HepG2 (cell line): ENCODE data around the gene FAM53C. TPM values are rescaled to one million over a fixed set of nuclear protein-coding genes. Genes with fewer than 3 reads are reported as not detected.
A peak's percentile ranks its signal among the peaks of the same experiment; 100 is the strongest.

Source experiments
- ARNT2 ChIP-seq: sonication (generic); formaldehyde crosslinking; IDR thresholded peaks from 2 replicates; pipeline ENCODE4 v1.8.0; 2022; ENCODE audit warnings: mild to moderate bottlenecking, low read depth, missing genetic modification reagents, moderate library complexity
- CERS6 ChIP-seq: sonication (generic); formaldehyde crosslinking; IDR thresholded peaks from 2 replicates; pipeline ENCODE4 v1.5.0; 2020; ENCODE audit warnings: missing genetic modification reagents
- CHD4 ChIP-seq: fragments of 200-600 bp; sonication (generic); IDR thresholded peaks from 2 replicates; pipeline ENCODE4 v1.7.0; 2017; ENCODE audit warnings: mild to moderate bottlenecking, low read length, borderline replicate concordance
- CREB3 ChIP-seq: sonication (generic); formaldehyde crosslinking; IDR thresholded peaks from 2 replicates; pipeline ENCODE4 v1.5.0; 2020; ENCODE audit warnings: missing genetic modification reagents
- ELF1 ChIP-seq: sonication (generic); formaldehyde crosslinking; IDR thresholded peaks from 2 replicates; pipeline ENCODE4 v1.4.0; 2020; ENCODE audit warnings: missing genetic modification reagents
- ESRRA ChIP-seq: sonication (generic); formaldehyde crosslinking; IDR thresholded peaks from 2 replicates; pipeline ENCODE4 v1.5.1; 2020; ENCODE audit warnings: mild to moderate bottlenecking, low read depth, missing genetic modification reagents
- FOXM1 ChIP-seq: sonication (generic); formaldehyde crosslinking; IDR thresholded peaks from 2 replicates; pipeline ENCODE4 v1.5.0; 2020; ENCODE audit warnings: missing genetic modification reagents
- HNRNPK ChIP-seq: fragments of 200-400 bp; formaldehyde crosslinking; IDR thresholded peaks from 2 replicates; pipeline ENCODE4 v1.6.1; 2018; ENCODE audit warnings: low read length, low read depth, moderate library complexity, mild to moderate bottlenecking; ENCODE audit not compliant: poor library complexity, severe bottlenecking
- KMT2A ChIP-seq: sonication (generic); formaldehyde crosslinking; IDR thresholded peaks from 2 replicates; pipeline ENCODE4 v1.4.0; 2020; ENCODE audit warnings: missing genetic modification reagents
- SYNCRIP ChIP-seq: fragments of 200-400 bp; formaldehyde crosslinking; IDR thresholded peaks from 2 replicates; pipeline ENCODE4 v1.6.1; 2018; ENCODE audit warnings: mild to moderate bottlenecking, low read depth, low read length; ENCODE audit not compliant: insufficient read depth
- XBP1 ChIP-seq: sonication (generic); formaldehyde crosslinking; IDR thresholded peaks from 2 replicates; pipeline ENCODE4 v1.5.0; 2020; ENCODE audit warnings: missing genetic modification reagents
- ZFP41 ChIP-seq: sonication (generic); formaldehyde crosslinking; IDR thresholded peaks from 2 replicates; pipeline ENCODE4 v1.4.0; 2020; ENCODE audit warnings: mild to moderate bottlenecking, missing genetic modification reagents, borderline replicate concordance
- ZNF264 ChIP-seq: sonication (generic); formaldehyde crosslinking; IDR thresholded peaks from 2 replicates; pipeline ENCODE4 v1.4.0; 2020; ENCODE audit warnings: missing genetic modification reagents
- ZNF317 ChIP-seq: sonication (generic); formaldehyde crosslinking; IDR thresholded peaks from 2 replicates; pipeline ENCODE4 v1.5.0; 2020; ENCODE audit warnings: mild to moderate bottlenecking, missing genetic modification reagents
- ZNF512 ChIP-seq: sonication (generic); formaldehyde crosslinking; IDR thresholded peaks from 2 replicates; pipeline ENCODE4 v1.4.0; 2020; ENCODE audit warnings: mild to moderate bottlenecking, missing genetic modification reagents
- ZNF788 ChIP-seq: sonication (generic); formaldehyde crosslinking; IDR thresholded peaks from 2 replicates; pipeline ENCODE4 v1.5.0; 2020; ENCODE audit warnings: mild to moderate bottlenecking, missing genetic modification reagents, borderline replicate concordance
- ZNF878 ChIP-seq: sonication (generic); formaldehyde crosslinking; IDR thresholded peaks from 2 replicates; pipeline ENCODE4 v1.8.1; 2023; ENCODE audit warnings: mild to moderate bottlenecking, missing genetic modification reagents, moderate library complexity
- polyA plus RNA-seq, 8 experiments: library from polyadenylated mRNA; depleted of rRNA in 3 of 8; stranded (reverse) in 7 of 8; unstranded in 1 of 8; fragments of >200 nt; fragmentation: Illumina TruSeq in 4 of 8; extraction: Trizol in 4 of 8; gene quantifications; 2 replicates each; pipeline versions ENCODE4 v1.2.1 to v1.2.3, GENCODE V29; 2011 to 2016; ENCODE audit warnings: low read depth in 4 of 8, missing spikeins in 1 of 8, mixed read lengths in 1 of 8; ENCODE audit not compliant: insufficient read depth in 1 of 8
- total RNA-seq, 5 experiments: library from RNA; depleted of rRNA; stranded (reverse); fragments of >200 nt; fragmentation: Illumina TruSeq; extraction: Trizol; gene quantifications; 2 replicates each; pipeline ENCODE4 v1.2.3, GENCODE V29; 2016; ENCODE audit warnings: low read depth in 1 of 5
- TF ChIP-seq, protein P1 (sequence below): sonication (generic); formaldehyde crosslinking; IDR thresholded peaks from 2 replicates; pipeline ENCODE4 v1.5.1; 2020; ENCODE audit warnings: missing genetic modification reagents, mild to moderate bottlenecking, borderline replicate concordance
- TF ChIP-seq, protein P2 (sequence below): sonication (generic); formaldehyde crosslinking; IDR thresholded peaks from 2 replicates; pipeline ENCODE4 v1.8.1; 2022; ENCODE audit warnings: low read depth, mild to moderate bottlenecking, missing genetic modification reagents

Gene FAM53C
- total and polyA plus RNA-seq, 2 of the 13 experiments (the other 11 are each of a cell fraction or from before 2014, with no cell fraction given) = 26.9 to 30.1 TPM

GRCh38 chr5:138331449-138332368, 6.4 kb upstream of the FAM53C start, which contains the start of gene CDC25C (continued):
- TF ChIP-seq, protein P1, sequence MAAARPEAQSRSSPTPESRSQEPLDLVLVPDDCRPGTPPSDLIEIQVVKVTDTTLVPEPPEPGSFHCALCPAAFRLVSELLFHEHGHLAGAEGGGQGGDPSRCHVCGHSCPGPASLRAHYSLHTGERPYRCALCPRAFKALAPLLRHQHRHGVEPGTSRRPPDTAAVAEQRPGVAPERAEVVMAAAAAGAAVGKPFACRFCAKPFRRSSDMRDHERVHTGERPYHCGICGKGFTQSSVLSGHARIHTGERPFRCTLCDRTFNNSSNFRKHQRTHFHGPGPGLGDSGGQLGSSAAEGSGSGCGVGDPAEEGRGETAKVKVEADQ = peak; percentile 56; the same call in 1 of the 2 replicates
- 0 out of 2 replicates have a peak, but pooled peaks have one; percentile 42 for TF ChIP-seq CERS6
- TF ChIP-seq ZNF878 (CRISPR knock-in tag) = peak; percentile 86
- no peak for TF ChIP-seq CHD4
- TF ChIP-seq HNRNPK = no peak
- peak; percentile 89 for TF ChIP-seq ARNT2 (CRISPR knock-in tag)
- no peak for TF ChIP-seq ZNF512 (CRISPR knock-in tag)
- no peak for TF ChIP-seq SYNCRIP
- TF ChIP-seq, protein P2, sequence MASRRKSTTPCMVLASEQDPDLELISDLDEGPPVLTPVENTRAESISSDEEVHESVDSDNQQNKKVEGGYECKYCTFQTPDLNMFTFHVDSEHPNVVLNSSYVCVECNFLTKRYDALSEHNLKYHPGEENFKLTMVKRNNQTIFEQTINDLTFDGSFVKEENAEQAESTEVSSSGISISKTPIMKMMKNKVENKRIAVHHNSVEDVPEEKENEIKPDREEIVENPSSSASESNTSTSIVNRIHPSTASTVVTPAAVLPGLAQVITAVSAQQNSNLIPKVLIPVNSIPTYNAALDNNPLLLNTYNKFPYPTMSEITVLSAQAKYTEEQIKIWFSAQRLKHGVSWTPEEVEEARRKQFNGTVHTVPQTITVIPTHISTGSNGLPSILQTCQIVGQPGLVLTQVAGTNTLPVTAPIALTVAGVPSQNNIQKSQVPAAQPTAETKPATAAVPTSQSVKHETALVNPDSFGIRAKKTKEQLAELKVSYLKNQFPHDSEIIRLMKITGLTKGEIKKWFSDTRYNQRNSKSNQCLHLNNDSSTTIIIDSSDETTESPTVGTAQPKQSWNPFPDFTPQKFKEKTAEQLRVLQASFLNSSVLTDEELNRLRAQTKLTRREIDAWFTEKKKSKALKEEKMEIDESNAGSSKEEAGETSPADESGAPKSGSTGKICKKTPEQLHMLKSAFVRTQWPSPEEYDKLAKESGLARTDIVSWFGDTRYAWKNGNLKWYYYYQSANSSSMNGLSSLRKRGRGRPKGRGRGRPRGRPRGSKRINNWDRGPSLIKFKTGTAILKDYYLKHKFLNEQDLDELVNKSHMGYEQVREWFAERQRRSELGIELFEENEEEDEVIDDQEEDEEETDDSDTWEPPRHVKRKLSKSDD (CRISPR knock-in tag) = peak; percentile 35; the same call in 1 of the 2 replicates
- TF ChIP-seq KMT2A (CRISPR knock-in tag) = peak; percentile 63
- no peak for TF ChIP-seq ESRRA
- peak; percentile 59; the same call in 1 of the 2 replicates for TF ChIP-seq ZNF264
- no peak for TF ChIP-seq ZFP41 (CRISPR knock-in tag)
- TF ChIP-seq ZNF317 (CRISPR knock-in tag) = no peak
- TF ChIP-seq ELF1 (CRISPR knock-in tag) = 0 out of 2 replicates have a peak, but pooled peaks have one; percentile 10
- no peak for TF ChIP-seq ZNF788 (CRISPR knock-in tag)
- peak; percentile 88 for TF ChIP-seq FOXM1 (CRISPR knock-in tag)
- TF ChIP-seq XBP1 (CRISPR knock-in tag) = no peak
- 0 out of 2 replicates have a peak, but pooled peaks have one; percentile 63 for TF ChIP-seq CREB3 (CRISPR knock-in tag)
